ENCODE measurements around the gene KLRB1. TPM values are rescaled to one million over a fixed set of nuclear protein-coding genes. Genes with fewer than 3 reads are reported as not detected.
"Not testable (repeated sequence)": the region's sequence is repeated elsewhere in the genome, so short reads cannot be mapped to it uniquely, and the experiment has no call there.

Gene KLRB1
- total and polyA plus RNA-seq, 2 experiments from 2014 or later = not detected

- peaks cover 41% of the 10 kb centered on the region for H3K79me2 ChIP-seq (ENCODE audit: insufficient read depth)
- in situ Hi-C loops (cut with MboI) = loop anchor here (5.0 kb wide), 1 partner anchor 58 kb away; no protein-coding TSS in a partner anchor
- peak overlapping the region; percentile 82 for H3K4me3 ChIP-seq
- peaks cover 35% of the 10 kb centered on the region for H3K4me1 ChIP-seq (ENCODE audit: insufficient read depth)
- DNase-seq = peak; percentile 48
- peak overlapping the region; percentile 94 for H3K27ac ChIP-seq
- H3F3A ChIP-seq (ENCODE audit: insufficient read depth) = peaks cover 61% of the 10 kb centered on the region
- H3K27me3 ChIP-seq (replicated peaks; ENCODE audit: insufficient read depth) = no peaks in the 10 kb centered on the region
- no peaks in the 10 kb centered on the region for H4K20me1 ChIP-seq (ENCODE audit: insufficient read depth)
- TF ChIP-seq EZH2phosphoT487 (IDR thresholded peaks at IDR 0.05; ENCODE audit: insufficient read depth, low read depth) = no peak
- TF ChIP-seq EZH2 (IDR thresholded peaks at IDR 0.05; ENCODE audit: insufficient read depth, poor library complexity, severe bottlenecking) = no peak
- peak overlapping the region; percentile 90 for H3K9ac ChIP-seq
- no peaks in the 10 kb centered on the region for H3K9me3 ChIP-seq (ENCODE audit: low read depth)
- peak overlapping the region; percentile 98 for H2AFZ ChIP-seq
- no peaks in the 10 kb centered on the region for H3K36me3 ChIP-seq (ENCODE audit: low read depth)
- 2% methylated on average over 13 of the region's 13 CpGs for WGBS, 2 experiments (ENCODE audit: low coverage in 1 of 2, low lambda C conversion rate in 2 of 2, missing lambda C conversion rate in 2 of 2)
- peak overlapping the region; percentile 95 for H3K4me2 ChIP-seq (ENCODE audit: unreplicated experiment)
- H3K9me2 ChIP-seq (ENCODE audit: insufficient read depth) = no peaks in the 10 kb centered on the region
Measured at GRCh38 chr12:9648701-9649531, 41.2 kb upstream of the KLRB1 start.

- 1 to 4% methylated on average over 28 to 49 of the region's 55 CpGs for WGBS, 2 experiments (ENCODE audit: low coverage in 1 of 2, low lambda C conversion rate in 2 of 2, missing lambda C conversion rate in 2 of 2)
- Histone ChIP-seq H3K9me2 (ENCODE audit: insufficient read depth) (no peaks in the 10 kb centered on the region), H3K4me3 (peak overlapping the region; percentile 82), H3K36me3 (ENCODE audit: low read depth) (no peaks in the 10 kb centered on the region), H4K20me1 (ENCODE audit: insufficient read depth) (no peaks in the 10 kb centered on the region), H2AFZ (peak overlapping the region; percentile 98), H3K9ac (peak overlapping the region; percentile 90), H3K4me2 (ENCODE audit: unreplicated experiment) (peak overlapping the region; percentile 95), H3K79me2 (ENCODE audit: insufficient read depth) (peaks cover 32% of the 10 kb centered on the region), H3K27me3 (replicated peaks; ENCODE audit: insufficient read depth) (no peaks in the 10 kb centered on the region), H3K4me1 (ENCODE audit: insufficient read depth) (peaks cover 35% of the 10 kb centered on the region), H3K27ac (peak overlapping the region; percentile 94), H3K9me3 (ENCODE audit: low read depth) (no peaks in the 10 kb centered on the region), H3F3A (ENCODE audit: insufficient read depth) (peaks cover 61% of the 10 kb centered on the region)
- no peak for TF ChIP-seq EZH2 (IDR thresholded peaks at IDR 0.05; ENCODE audit: insufficient read depth, poor library complexity, severe bottlenecking)
- in situ Hi-C loops (cut with MboI) = loop anchor here (5.0 kb wide), 1 partner anchor 59 kb away; no protein-coding TSS in a partner anchor
- peak; percentile 88 for DNase-seq
Measured at GRCh38 chr12:9647825-9648700, 40.3 kb upstream of the KLRB1 start.

DNA sequence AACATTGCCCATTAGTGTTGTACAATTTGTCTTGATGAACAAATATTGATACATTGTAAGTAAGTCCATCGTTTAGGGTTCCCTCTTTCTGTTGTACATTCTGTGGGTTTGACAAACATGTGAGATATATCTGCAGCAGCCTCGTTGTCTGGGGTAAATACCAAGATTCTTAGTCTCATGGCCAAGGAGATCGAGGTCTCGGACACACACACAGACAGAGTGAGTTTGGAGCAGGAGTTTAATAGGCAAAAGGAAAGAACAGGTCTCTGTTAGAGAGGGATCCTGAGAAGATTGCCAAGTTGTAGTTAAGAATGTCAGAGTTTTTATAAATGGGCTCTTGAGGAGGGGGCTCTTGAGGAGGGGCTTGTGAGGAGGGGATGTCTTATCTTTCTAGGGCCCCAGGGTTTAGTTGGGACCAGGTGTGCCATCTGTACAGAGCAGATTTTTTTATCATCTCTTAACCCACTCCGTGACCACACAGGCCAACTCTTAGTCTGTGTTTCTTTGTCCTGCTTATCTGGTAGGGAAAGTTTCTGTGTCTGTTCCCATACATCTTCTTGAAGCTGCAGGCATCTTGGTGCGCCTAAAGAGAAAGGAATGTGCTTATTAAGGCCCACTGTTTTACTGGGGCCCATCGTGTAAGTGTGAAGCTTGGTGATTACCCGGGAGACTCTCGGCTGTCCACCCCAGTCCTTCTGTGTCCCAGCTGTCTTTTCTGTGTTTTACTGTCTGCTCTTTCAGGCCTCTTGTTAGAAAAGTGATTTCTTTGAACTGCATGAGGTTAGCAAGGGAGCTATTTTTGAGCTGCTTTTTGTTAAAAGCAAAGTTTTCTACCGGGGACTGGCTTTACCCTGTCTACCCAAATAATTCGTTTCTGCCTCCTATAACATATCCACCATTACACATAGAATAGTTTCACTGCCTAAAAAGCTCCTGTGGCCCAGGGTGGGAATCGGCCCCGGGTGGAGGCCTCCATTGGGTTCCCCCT, 39.4 kb upstream of the KLRB1 start:
- H3K79me2 ChIP-seq (ENCODE audit: insufficient read depth) = peaks cover 22% of the 10 kb centered on the region
- 42 to 44% methylated on average over 13 of the region's 13 CpGs for WGBS, 2 experiments (ENCODE audit: low coverage in 1 of 2, low lambda C conversion rate in 2 of 2, missing lambda C conversion rate in 2 of 2)
- H3K9me2 ChIP-seq (ENCODE audit: insufficient read depth) = no peaks in the 10 kb centered on the region
- TF ChIP-seq EZH2phosphoT487 (IDR thresholded peaks at IDR 0.05; ENCODE audit: insufficient read depth, low read depth) = no peak
- TF ChIP-seq EZH2 (IDR thresholded peaks at IDR 0.05; ENCODE audit: insufficient read depth, poor library complexity, severe bottlenecking) = no peak
- H3K27me3 ChIP-seq (replicated peaks; ENCODE audit: insufficient read depth) = no peaks in the 10 kb centered on the region
- peak overlapping the region; percentile 95 for H3K4me2 ChIP-seq (ENCODE audit: unreplicated experiment)
- H2AFZ ChIP-seq = peak overlapping the region; percentile 98
- no peaks in the 10 kb centered on the region for H3K9me3 ChIP-seq (ENCODE audit: low read depth)
- H4K20me1 ChIP-seq (ENCODE audit: insufficient read depth) = no peaks in the 10 kb centered on the region
- H3F3A ChIP-seq (ENCODE audit: insufficient read depth) = peaks cover 56% of the 10 kb centered on the region
- peak overlapping the region; percentile 90 for H3K9ac ChIP-seq
- peak overlapping the region; percentile 94 for H3K27ac ChIP-seq
- peak; percentile 47 for DNase-seq
- H3K4me3 ChIP-seq = peak overlapping the region; percentile 82
- peaks cover 32% of the 10 kb centered on the region for H3K4me1 ChIP-seq (ENCODE audit: insufficient read depth)
- no peaks in the 10 kb centered on the region for H3K36me3 ChIP-seq (ENCODE audit: low read depth)
- in situ Hi-C loops (cut with MboI) = loop anchor here (5.0 kb wide), 1 partner anchor 60 kb away; no protein-coding TSS in a partner anchor

- DNase-seq = peak; percentile 42
- H3K9ac ChIP-seq; H3K4me2 ChIP-seq (ENCODE audit: unreplicated experiment); H3K36me3 ChIP-seq (ENCODE audit: low read depth); H3K4me3 ChIP-seq; H3K9me2 ChIP-seq (ENCODE audit: insufficient read depth); H4K20me1 ChIP-seq (ENCODE audit: insufficient read depth); H3K9me3 ChIP-seq (ENCODE audit: low read depth); H3K27ac ChIP-seq; H3K27me3 ChIP-seq (replicated peaks; ENCODE audit: insufficient read depth); H2AFZ ChIP-seq: not testable (repeated sequence)
- H3F3A ChIP-seq (ENCODE audit: insufficient read depth) = peaks cover 39% of the 10 kb centered on the region
- H3K4me1 ChIP-seq (ENCODE audit: insufficient read depth) = peaks cover 13% of the 10 kb centered on the region
- peaks cover 12% of the 10 kb centered on the region for H3K79me2 ChIP-seq (ENCODE audit: insufficient read depth)
- in situ Hi-C loops (cut with MboI) = loop anchor here (5.0 kb wide), 1 partner anchor 62 kb away; no protein-coding TSS in a partner anchor
- 47 to 50% methylated on average over 1 of the region's 1 CpG for WGBS, 2 experiments (ENCODE audit: low coverage in 1 of 2, low lambda C conversion rate in 2 of 2, missing lambda C conversion rate in 2 of 2)
Measured at GRCh38 chr12:9644985-9645551, 37.4 kb upstream of the KLRB1 start.
